GM20000 (cell line): ENCODE data around the gene GFM2.
A peak's percentile ranks its signal among the peaks of the same experiment; 100 is the strongest.
"Not testable (repeated sequence)": the region's sequence is repeated elsewhere in the genome, so short reads cannot be mapped to it uniquely, and the experiment has no call there.

Source experiments
- DNase-seq: peaks from one replicate; pipeline ENCODE4 v3.0.0; 2012; ENCODE audit warnings: low spot score
- CTCF ChIP-seq: IDR thresholded peaks from 2 replicates; pipeline ENCODE4 v1.5.1; 2012; ENCODE audit warnings: mild to moderate bottlenecking, control low read depth; ENCODE audit errors: extremely low read depth, missing control alignments

Gene GFM2

GRCh38 chr5:74766849-74767578 lies at the start of gene GFM2, which contains the start of gene NSA2:
GFM2 (minus strand) TSS chr5:74767117; CDS start chr5:74763742, 3,375 bp downstream.
NSA2 (plus strand) TSS chr5:74767249; CDS start chr5:74767361, 112 bp downstream.
- no peak for TF ChIP-seq CTCF
- DNase-seq: peak; percentile 75

- no peak for TF ChIP-seq CTCF
- DNase-seq: no peak
Measured at GRCh38 chr5:74810915-74811314, 44.0 kb upstream of the GFM2 start.

- no peak for DNase-seq
- TF ChIP-seq CTCF: no peak
Measured at GRCh38 chr5:74801941-74802340, 35.0 kb upstream of the GFM2 start.

- no peak for DNase-seq
- no peak for TF ChIP-seq CTCF
Measured at GRCh38 chr5:74801197-74801596, 34.3 kb upstream of the GFM2 start.

- TF ChIP-seq CTCF: no peak
- no peak for DNase-seq
Measured at GRCh38 chr5:74798977-74799911, 32.3 kb upstream of the GFM2 start.

- DNase-seq: not testable (repeated sequence)
Measured at GRCh38 chr5:74791669-74792068, 24.8 kb upstream of the GFM2 start.

GRCh38 chr5:74787424-74787823 lies 20.5 kb upstream of the GFM2 start:
- no peak for TF ChIP-seq CTCF

More at GRCh38 chr5:74787424-74787823, 20.5 kb upstream of the GFM2 start:
- no peak for DNase-seq
